Natural killer cell treated with Interleukin-12 subunit alpha and Interleukin-12 subunit beta and Interleukin-15 and Interleukin-18, amount 100 ng/mL, for 72 hours (primary cell): ENCODE data around the gene THOP1. TPM values are rescaled to one million over a fixed set of nuclear protein-coding genes. Genes with fewer than 3 reads are reported as not detected.
A peak's percentile ranks its signal among the peaks of the same experiment; 100 is the strongest.

Source experiments
- ATAC-seq, 2 donors: fragments of 150-1000 bp; cut with Tn5 transposase in 1 of 2; sonication (Bioruptor Pico), chemical (Tn5 transposase) in 1 of 2; 2 replicates each; pipeline ENCODE4 v1.10.0; 2021
- DNase-seq: peaks from one replicate; pipeline ENCODE4 v3.0.0; 2022; ENCODE audit warnings: low spot score
- H3K27ac Mint-ChIP-seq, 2 donors: 1 replicate in 1 of 2; 2 replicates in 1 of 2; pipeline ENCODE4 v1.8.0; 2022; ENCODE audit warnings: mixed read lengths in 2 of 2, mild to moderate bottlenecking in 1 of 2, moderate library complexity in 1 of 2
- H3K27me3 Mint-ChIP-seq, 2 donors: 1 replicate in 1 of 2; 2 replicates in 1 of 2; pipeline ENCODE4 v1.8.0; 2022; ENCODE audit warnings: mixed read lengths in 2 of 2
- H3K36me3 Mint-ChIP-seq: one replicate; pipeline ENCODE4 v1.8.0; 2022; ENCODE audit warnings: mixed read lengths
- H3K4me1 Mint-ChIP-seq, 2 donors: 1 replicate in 1 of 2; 2 replicates in 1 of 2; pipeline ENCODE4 v1.8.0; 2022; ENCODE audit warnings: low read depth in 2 of 2, mixed read lengths in 2 of 2, mild to moderate bottlenecking in 1 of 2
- H3K4me3 Mint-ChIP-seq: one replicate; pipeline ENCODE4 v1.8.0; 2022; ENCODE audit warnings: mixed read lengths
- H3K9me3 Mint-ChIP-seq: 2 replicates; pipeline ENCODE4 v1.8.0; 2022; ENCODE audit warnings: mixed read lengths
- total RNA-seq, 2 donors: library from RNA; stranded (reverse); gene quantifications; one replicate each; pipeline ENCODE4 v1.2.3, GENCODE V29; 2022

THOP1 gene
- total RNA-seq, 2 donors from 2014 or later, result 105 to 224 TPM

- peaks cover under 1% of the 10 kb centered on the region for H3K9me3 Mint-ChIP-seq
- no peaks in the 10 kb centered on the region for H3K27me3 Mint-ChIP-seq
- DNase-seq, result no peak
- no peak overlapping the region for H3K27ac Mint-ChIP-seq
- no peak for ATAC-seq
- no peak overlapping the region for H3K4me3 Mint-ChIP-seq
- H3K36me3 Mint-ChIP-seq, result peaks cover 9% of the 10 kb centered on the region
- peaks cover 10 to 13% of the 10 kb centered on the region in 2 donors for H3K4me1 Mint-ChIP-seq
Observed at GRCh38 chr19:2845107-2845506, 59.8 kb downstream of the THOP1 start.

DNA sequence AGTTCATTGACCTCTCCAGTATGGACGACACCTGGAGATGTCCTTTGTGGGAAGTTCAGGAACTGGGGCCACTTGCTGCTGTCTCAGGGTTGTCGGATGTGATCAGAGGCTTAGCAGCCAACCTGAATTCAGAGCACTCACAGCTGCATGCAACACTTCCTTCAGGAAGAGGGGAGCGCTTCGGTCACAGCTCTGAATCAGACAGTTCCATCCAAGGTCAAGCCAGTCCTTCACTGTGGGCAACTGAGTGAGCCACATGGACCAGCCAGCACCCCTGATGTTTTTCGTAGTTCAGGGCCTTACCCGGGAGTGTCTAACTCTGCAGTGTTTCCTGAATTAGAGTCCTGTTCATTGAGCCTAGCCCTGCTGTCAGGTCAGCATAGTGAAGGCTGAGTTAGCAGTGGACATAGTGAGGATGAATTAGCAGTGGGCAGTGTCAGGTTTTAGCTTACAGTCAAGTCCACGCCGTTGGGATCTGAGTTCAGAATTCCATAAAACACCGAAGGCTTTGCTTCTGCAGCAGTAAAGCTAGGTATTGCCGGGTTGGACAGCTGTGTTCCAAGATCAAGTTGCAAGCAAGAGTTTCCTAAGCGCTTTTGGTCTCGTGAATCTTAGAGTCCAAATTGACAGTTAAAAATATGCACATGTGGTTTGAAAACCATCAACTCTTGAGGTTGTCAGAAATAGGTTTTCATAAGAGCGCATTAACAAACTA lies 61.0 kb downstream of the THOP1 start:
- ATAC-seq, result no peak
- DNase-seq, result no peak
- H3K4me1 Mint-ChIP-seq, result peaks cover 16% of the 10 kb centered on the region in 2 donors
- H3K27ac Mint-ChIP-seq, result no peak overlapping the region
- peaks cover 21% of the 10 kb centered on the region for H3K36me3 Mint-ChIP-seq
- H3K4me3 Mint-ChIP-seq, result no peak overlapping the region
- no peaks in the 10 kb centered on the region for H3K27me3 Mint-ChIP-seq
- H3K9me3 Mint-ChIP-seq, result peaks cover 8% of the 10 kb centered on the region

GRCh38 chr19:2847507-2847906 lies 62.2 kb downstream of the THOP1 start:
- Mint-ChIP-seq H3K36me3 (peaks cover 33% of the 10 kb centered on the region), H3K9me3 (peaks cover 10% of the 10 kb centered on the region), H3K27ac (no peak overlapping the region), H3K4me3 (no peak overlapping the region), H3K4me1 (peaks cover 10 to 11% of the 10 kb centered on the region in 2 donors), H3K27me3 (no peaks in the 10 kb centered on the region)
- ATAC-seq, result no peak
- DNase-seq, result no peak

DNA sequence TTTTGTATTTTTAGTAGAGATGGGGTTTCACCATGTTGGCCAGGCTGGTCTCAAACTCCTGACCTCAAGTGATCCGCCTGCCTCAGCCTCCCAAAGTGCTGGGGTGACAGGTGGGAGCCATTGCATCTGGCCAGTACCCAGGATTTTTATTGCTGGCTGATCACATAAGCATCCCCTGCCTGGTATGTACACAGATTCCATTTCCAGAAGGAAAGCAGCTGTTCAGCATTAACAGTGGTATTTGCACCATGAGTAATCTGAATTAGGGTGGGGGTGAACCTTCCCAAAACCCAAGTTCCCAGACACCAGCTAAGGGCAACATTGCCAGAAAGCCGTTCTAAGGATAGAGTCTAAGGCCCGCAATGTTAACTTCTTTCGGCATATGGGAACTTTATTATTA lies 63.3 kb downstream of the THOP1 start:
- no peaks in the 10 kb centered on the region for H3K27me3 Mint-ChIP-seq
- no peak overlapping the region for H3K4me3 Mint-ChIP-seq

DNA sequence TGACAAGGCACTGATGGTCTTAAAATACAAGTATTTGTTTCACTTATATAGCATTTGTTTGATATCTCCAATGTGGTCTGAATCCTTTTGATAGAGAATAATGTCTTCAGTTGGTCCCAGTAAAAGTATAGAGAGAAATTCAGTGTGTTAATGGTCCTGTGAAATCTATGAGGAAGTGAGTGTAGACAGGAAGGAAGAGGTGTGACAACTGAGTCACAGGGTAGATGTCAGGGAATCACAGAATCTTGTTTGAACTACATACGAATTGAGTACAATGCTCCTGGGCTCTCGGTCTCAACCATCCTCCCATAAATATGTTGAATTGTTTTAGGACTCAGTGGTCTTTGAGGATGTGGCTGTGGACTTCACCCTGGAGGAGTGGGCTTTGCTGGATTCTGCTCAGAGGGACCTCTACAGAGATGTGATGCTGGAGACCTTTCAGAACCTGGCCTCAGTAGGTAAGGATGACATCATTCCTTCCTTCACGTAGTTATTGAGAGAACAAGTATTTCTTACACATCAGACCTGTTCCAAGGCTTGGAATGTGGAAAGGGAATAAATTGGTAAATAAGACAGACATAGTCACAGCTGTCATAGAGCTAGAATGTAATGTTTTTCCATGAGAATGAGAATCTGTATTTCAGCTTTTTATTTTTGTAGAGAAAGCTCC lies 65.1 kb downstream of the THOP1 start:
- Mint-ChIP-seq H3K36me3 (peaks cover 54% of the 10 kb centered on the region), H3K27ac (peak overlapping the region; percentile 24 to 31), H3K27me3 (no peaks in the 10 kb centered on the region), H3K4me3 (peak overlapping the region; percentile 41), H3K4me1 (peaks cover 9 to 11% of the 10 kb centered on the region in 2 donors), H3K9me3 (peaks cover 25% of the 10 kb centered on the region)
- ATAC-seq (peak in 1 of 2 donors; percentile 48), DNase-seq (no peak)

More for the DNA sequence above, 63.3 kb downstream of the THOP1 start:
- H3K9me3 Mint-ChIP-seq, result peaks cover 17% of the 10 kb centered on the region
- H3K27ac Mint-ChIP-seq, result no peak overlapping the region
- H3K4me1 Mint-ChIP-seq, result peaks cover 9 to 11% of the 10 kb centered on the region in 2 donors
- ATAC-seq (no peak), DNase-seq (no peak)
- peaks cover 44% of the 10 kb centered on the region for H3K36me3 Mint-ChIP-seq

DNA sequence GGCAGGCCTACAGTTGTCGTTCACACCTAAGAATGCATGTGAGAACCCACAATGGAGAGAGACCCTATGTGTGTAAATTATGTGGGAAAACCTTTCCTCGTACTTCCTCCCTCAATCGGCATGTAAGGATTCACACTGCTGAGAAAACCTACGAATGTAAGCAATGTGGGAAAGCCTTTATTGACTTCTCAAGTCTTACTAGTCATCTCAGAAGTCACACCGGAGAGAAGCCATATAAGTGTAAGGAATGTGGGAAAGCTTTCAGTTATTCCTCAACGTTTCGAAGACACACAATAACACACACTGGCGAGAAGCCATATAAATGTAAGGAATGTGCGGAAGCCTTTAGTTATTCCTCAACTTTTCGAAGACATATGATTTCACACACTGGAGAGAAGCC lies 67.3 kb downstream of the THOP1 start:
- Mint-ChIP-seq H3K36me3 (peaks cover 62% of the 10 kb centered on the region), H3K9me3 (peaks cover 25% of the 10 kb centered on the region), H3K4me3 (no peak overlapping the region), H3K27me3 (no peaks in the 10 kb centered on the region), H3K4me1 (peaks cover 13% of the 10 kb centered on the region in 2 donors), H3K27ac (no peak overlapping the region)
- DNase-seq (no peak), ATAC-seq (no peak)

DNA sequence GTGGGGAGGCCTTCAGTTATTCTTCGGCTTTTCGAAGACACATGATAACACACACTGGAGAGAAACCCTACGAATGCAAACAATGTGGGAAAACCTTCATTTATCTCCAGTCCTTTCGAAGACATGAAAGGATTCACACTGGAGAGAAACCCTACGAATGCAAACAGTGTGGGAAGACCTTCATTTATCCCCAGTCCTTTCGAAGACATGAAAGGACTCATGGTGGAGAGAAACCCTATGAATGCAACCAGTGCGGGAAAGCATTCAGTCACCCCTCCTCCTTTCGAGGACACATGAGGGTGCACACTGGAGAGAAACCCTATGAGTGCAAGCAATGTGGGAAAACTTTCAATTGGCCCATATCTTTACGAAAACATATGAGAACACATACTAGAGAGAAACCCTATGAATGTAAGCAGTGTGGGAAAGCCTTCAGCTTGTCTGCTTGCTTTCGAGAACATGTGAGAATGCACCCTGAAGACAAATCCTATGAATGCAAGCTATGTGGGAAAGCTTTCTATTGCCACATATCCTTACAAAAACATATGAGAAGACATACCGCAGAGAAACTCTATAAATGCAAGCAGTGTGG lies 67.8 kb downstream of the THOP1 start:
- ATAC-seq, result no peak
- peaks cover 25% of the 10 kb centered on the region for H3K9me3 Mint-ChIP-seq
- peaks cover 62% of the 10 kb centered on the region for H3K36me3 Mint-ChIP-seq
- H3K27me3 Mint-ChIP-seq, result no peaks in the 10 kb centered on the region
- no peak overlapping the region for H3K4me3 Mint-ChIP-seq
- peaks cover 13% of the 10 kb centered on the region in 2 donors for H3K4me1 Mint-ChIP-seq
- no peak overlapping the region for H3K27ac Mint-ChIP-seq
- no peak for DNase-seq

- no peak overlapping the region for H3K4me3 Mint-ChIP-seq
- H3K27me3 Mint-ChIP-seq, result no peaks in the 10 kb centered on the region
- no peak overlapping the region for H3K27ac Mint-ChIP-seq
- ATAC-seq (no peak), DNase-seq (no peak)
- peaks cover 61% of the 10 kb centered on the region for H3K36me3 Mint-ChIP-seq
- peaks cover 25% of the 10 kb centered on the region for H3K9me3 Mint-ChIP-seq
- H3K4me1 Mint-ChIP-seq, result peaks cover 10 to 12% of the 10 kb centered on the region in 2 donors
Observed at GRCh38 chr19:2854849-2855248, 69.5 kb downstream of the THOP1 start.

- Mint-ChIP-seq H3K36me3 (peaks cover 44% of the 10 kb centered on the region), H3K27me3 (no peaks in the 10 kb centered on the region), H3K9me3 (peaks cover 17% of the 10 kb centered on the region), H3K4me3 (no peak overlapping the region), H3K4me1 (peaks cover 2 to 4% of the 10 kb centered on the region in 2 donors), H3K27ac (no peak overlapping the region)
- ATAC-seq (no peak), DNase-seq (no peak)
Observed at GRCh38 chr19:2856457-2857050, 71.3 kb downstream of the THOP1 start.

DNA sequence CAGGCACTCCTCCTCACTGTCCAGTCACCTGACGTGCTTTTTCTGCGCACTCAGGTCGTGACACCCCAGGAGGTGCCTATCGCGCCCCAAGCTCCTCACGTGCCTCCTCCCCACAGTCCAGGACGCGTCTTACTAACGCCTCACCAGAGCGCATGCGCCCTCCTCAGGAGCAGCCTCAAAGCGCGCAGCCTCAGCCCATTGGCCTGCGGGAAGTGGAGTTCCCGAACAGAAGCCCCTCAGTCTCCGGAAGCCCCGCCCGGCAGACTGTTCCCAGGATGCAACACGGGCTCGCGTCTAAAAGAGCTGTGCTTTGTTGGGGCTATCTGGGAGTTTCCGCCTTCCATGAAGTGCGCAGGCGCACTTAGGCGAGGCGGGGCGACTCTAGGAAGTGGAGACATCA lies 73.6 kb downstream of the THOP1 start:
- DNase-seq (no peak), ATAC-seq (peak in 1 of 2 donors; percentile 28)
- Mint-ChIP-seq H3K4me3 (no peak overlapping the region), H3K9me3 (peaks cover 6% of the 10 kb centered on the region), H3K4me1 (peaks cover 2 to 4% of the 10 kb centered on the region in 2 donors), H3K27me3 (no peaks in the 10 kb centered on the region), H3K36me3 (peaks cover 21% of the 10 kb centered on the region), H3K27ac (no peak overlapping the region)

GRCh38 chr19:2863816-2864215 lies 78.5 kb downstream of the THOP1 start:
- no peaks in the 10 kb centered on the region for H3K4me1 Mint-ChIP-seq
- ATAC-seq, result no peak

More at GRCh38 chr19:2863816-2864215, 78.5 kb downstream of the THOP1 start:
- H3K9me3 Mint-ChIP-seq, result no peaks in the 10 kb centered on the region
- H3K27ac Mint-ChIP-seq, result no peak overlapping the region
- DNase-seq, result no peak
- no peaks in the 10 kb centered on the region for H3K36me3 Mint-ChIP-seq
- peaks cover 0 to 4% of the 10 kb centered on the region in 2 donors for H3K27me3 Mint-ChIP-seq
- no peak overlapping the region for H3K4me3 Mint-ChIP-seq
